Inferior parietal cortex (tissue), 1 donor: Measurements from ENCODE around the gene PARD6G.

ENCODE experiments used
- DNase-seq: peaks from one replicate; pipeline ENCODE4 v3.0.0-alpha.2; 2016; ENCODE audit errors: extremely low spot score

Gene PARD6G

DNA sequence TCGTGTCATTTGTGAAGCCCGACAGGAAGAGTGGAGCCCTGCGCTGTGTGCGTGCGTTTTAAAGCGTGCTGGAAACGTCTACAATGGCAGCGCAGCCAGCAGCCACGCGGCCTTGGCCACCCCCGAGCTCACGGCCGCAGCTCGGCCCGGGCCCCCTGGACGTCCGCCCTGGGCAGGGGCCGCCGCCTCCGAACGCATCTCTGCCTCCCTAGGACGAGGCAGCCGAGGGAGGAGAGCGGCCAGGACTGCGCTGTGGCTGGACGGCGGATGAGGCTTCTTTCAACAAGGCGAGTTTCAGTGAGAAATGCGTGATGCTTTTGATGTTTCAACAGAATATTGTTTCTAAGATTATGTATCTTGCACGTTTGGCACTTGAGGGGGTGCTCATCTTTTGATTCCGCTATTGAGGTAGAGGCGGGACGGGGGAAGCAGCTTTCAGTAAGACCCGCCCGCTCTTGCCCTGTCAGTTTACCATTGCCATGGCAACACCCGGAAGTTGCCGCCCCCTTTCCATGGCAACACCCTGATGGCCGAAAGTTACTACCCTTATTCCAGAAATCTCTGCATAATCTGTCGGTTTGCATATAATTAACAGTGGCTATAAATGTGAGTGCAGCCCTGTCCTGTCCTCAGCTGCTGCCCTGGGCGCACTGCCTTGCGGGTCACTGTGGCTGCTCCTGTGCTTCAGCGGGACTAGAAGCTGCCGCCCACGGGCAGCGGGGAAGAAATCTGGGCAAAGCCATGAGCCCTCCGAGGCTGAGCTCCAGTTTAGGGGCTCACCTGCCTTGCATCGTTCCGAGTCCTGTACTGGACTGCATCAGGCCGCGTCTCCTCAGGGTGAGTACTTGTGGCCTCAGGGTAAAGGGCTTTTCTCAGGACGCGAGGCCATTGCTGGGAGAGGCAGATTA, 99.6 kb downstream of the PARD6G start:
- DNase-seq = peak; percentile 82

DNA sequence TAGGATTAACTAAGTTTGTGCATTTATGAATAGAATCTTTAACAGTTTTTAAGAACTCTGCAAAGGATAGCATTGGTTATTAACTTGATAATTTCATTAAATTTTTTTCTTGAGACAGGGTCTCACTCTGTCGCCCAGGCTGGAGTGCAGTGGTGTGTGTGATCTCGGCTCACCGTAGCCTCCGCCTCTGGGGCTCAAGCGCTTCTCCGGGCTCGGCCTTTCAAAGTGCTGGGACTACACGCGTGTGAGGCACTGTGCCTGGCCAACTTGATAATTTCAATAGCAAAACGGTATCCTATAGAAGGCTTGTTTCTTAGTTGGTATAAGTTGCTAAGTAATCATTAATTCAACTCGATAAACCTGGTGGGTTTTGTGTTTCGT, 100.3 kb downstream of the PARD6G start:
- DNase-seq = no peak

DNA sequence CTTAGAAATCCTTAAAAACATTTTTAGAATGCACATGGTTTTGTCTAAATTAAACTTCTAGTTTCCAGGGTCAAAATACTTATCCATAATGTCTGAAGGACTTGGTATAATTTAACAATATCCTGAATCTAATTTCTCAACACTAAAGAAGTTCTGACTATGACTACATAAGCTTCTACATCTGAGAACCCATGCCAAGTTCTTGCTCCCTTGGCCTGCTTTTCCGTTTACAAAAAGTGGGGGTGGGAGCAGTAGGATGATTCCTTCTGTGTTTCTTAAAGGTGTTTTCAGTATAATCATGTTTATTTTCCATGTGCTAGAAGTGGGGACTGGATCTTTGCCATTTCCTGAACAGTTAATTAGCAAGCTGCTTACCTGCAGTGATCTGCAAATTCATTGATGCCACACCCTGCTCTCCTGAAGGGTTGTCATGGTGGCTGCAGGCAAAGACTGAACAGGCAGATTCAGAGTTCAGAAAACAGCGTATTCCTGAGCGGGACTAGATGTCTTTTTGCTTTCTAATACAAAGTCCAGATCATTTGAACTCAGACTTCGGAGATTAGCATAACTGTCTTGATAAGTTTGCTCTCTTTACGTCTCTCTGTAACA, 102.0 kb downstream of the PARD6G start:
- DNase-seq = no peak

DNA sequence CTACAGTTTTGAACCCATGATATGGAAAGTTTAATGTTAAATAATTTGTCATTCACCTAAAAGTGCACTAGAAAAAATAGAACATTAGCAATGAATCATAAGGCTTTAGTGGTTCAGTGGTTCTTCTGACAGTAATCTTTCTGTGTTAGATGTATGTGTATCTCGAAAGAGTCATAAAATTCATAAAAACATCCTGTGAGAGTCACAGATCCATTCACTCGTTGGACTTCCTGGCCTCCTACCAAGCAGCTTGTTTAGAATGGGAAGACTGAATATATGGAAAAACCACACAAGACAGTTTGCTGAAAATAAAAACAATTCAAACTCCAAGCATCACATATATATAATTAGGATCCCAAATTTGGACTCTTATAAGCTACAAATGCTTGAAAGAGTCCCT, 103.4 kb downstream of the PARD6G start:
- DNase-seq = no peak

DNA sequence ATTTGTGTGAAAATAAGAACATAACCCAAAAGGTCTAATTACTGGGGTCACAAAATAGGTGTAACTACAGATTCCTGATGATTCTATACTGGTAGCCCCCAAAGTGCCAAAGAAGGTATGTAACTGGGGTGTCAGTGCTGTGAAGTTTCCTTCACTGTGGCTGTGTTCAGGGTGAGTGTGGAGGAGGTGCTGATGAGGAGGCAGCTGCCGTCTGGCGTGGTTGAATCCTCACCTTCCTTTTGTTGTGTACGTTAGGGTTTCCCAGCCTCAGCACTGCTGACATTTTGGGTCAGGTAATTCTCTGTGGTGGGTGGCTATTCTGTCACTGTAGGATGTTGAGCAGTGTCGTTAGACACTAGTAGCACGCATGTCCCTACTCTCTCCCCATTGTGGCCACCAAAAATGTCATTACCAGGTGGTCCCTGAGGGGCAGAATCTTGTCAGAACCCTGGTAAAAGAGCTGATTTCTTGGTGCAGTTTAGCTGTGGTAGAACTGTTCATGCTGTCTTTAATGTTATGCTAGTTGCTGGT, 106.8 kb downstream of the PARD6G start:
- no peak for DNase-seq

DNA sequence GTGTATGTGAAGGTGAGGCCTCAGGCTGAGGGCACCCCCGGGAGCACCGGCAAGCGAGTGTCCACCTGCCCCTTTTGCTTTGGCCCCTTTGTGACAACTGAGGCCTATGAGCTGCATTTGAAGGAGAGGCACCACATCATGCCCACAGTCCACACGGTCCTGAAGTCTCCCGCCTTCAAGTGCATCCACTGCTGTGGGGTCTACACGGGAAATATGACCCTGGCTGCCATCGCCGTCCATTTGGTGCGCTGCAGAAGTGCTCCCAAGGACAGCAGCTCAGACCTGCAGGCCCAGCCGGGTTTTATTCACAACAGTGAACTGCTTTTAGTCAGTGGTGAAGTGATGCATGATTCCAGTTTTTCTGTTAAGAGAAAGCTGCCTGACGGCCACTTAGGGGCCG, 109.3 kb downstream of the PARD6G start:
- no peak for DNase-seq

DNA sequence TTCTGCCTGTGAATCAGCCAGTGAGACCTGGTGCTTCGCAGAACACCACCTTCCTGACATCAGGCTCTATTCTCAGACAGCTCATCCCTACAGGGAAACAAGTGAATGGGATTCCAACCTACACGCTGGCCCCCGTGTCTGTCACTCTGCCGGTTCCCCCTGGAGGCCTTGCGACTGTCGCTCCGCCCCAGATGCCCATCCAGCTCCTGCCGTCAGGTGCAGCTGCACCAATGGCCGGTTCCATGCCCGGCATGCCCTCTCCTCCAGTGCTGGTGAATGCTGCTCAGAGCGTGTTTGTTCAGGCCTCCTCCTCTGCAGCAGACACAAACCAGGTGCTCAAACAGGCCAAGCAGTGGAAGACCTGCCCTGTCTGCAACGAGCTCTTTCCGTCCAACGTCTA, 110.2 kb downstream of the PARD6G start:
- DNase-seq = no peak

DNA sequence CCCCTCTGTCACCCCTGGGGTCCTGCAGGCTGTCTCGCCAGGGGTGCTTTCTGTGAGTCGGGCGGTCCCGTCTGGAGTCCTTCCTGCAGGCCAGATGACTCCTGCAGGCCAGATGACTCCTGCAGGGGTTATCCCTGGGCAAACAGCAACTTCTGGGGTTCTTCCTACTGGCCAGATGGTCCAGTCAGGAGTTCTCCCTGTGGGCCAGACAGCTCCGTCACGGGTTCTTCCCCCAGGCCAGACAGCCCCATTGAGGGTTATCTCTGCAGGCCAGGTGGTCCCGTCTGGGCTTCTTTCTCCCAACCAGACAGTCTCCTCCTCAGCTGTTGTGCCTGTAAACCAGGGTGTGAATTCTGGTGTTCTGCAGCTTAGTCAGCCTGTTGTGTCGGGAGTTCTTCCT, 110.6 kb downstream of the PARD6G start:
- DNase-seq = no peak

DNA sequence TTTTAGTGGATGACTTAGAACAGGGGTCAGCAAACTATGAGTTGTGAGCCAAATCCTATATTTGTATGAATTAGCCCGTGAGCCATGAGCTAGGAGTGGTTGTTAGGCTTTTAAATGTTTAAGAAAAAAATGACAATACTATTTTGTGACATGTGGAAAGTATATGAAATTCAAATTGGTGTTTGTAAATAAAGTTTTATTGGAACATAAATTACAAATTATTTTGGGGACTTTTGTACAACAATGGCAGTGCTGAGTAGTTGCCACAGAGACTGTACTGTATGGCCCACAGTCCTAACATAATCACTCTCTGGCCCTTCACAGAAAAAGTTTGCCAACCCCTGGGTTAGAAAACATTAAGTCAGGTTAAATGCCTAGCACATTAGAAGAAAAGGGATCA, 112.2 kb downstream of the PARD6G start:
- DNase-seq = no peak

DNA sequence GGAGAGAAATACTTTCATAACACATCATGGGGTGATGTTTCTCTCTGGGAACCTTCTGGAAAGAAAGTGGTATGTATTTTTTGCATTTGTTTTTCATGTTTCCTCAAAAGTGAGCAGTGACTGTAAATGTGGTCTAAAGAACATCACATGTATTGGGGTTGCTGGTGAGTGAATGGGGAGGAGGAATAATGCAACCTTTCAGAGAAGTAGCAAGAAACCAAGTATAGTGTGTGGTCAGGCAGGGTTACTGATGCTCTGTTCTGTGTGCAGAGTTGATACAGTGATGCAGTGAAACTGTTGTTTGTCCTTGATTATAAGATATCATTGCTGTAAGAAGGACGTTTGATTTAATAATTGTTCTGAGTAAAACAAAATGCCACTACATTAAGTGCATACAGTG, 114.2 kb downstream of the PARD6G start:
- DNase-seq = no peak

DNA sequence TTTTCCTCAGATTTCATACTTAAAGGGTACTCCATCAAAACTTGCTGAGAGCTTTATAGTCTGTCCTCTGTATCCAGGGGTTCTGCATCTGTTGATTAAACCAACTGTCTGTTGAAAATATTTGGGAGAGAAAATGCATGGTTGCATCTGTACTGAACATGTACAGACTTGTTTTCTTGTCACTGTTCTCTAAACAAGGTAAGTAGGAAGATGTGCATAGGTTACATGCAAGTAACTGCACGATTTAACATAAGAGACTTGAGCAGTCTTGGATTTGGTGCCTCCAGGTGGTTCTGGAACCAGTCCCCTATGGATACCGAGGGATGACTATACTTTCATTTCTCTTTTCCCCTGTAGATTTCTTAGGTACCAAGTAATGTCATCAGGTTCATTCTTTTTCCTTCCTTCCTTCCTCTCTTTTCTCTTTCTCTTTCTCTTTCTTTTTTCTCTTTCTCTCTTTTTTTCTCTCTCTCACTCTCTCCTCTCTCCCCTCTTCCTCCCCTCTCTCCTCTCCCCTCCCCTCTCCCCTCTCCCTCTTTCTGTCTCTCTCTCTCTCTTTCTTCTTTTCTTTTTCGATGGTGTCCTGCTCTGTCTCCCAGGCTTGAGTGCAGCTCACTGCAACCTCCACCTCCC, 115.0 kb downstream of the PARD6G start:
- no peak for DNase-seq

DNA sequence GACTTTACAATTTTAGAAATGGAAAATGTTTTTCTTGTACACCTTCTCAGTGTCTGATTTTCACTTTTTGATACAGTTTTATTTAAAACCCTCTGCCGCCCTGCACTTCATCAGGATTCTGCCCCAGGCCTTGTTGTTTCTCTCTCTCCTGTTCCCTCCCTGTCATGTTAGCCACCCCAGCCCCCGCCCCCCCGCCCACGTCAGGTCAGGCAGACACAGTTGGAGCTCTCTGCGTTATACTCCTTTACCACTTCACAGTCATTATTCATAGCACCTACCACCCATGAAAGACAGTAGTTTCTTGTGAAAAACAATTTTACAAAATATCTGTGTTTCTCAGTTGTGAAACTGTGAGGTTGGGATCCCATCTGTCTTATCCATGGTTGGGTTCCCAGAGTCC, 116.8 kb downstream of the PARD6G start:
- DNase-seq = no peak

DNA sequence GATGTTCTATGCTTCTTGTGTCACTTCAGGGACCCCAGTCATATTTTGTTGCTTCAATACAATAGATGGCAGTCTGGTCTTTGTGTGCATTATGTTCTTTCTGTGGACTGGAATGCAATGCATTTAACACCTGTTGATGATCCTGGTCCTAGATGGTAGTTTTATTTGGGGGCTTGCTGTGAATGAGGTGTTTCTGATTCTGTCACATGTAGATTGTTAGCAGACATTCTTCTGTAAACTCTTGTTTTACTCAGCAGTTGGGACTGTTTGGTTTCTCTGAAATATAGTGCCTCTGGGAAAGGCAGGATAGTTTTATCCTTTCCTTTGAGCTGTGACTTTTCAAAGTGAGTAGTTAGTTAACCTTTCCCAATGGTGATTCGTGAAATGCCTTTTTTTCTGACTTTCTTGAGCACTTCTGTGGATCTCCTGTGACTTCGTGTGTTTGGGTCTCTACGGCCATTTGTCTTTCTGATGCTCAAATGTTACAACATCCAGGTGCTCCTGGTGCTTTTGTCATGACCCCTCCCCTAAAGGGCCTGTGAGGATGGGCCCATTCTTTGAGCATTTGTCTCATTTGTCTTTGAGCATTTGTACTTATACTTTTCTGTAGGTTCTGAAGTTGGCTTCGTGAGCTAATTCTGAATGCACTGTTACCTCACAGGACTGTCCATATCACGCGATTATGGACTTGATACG, 117.5 kb downstream of the PARD6G start:
- DNase-seq = no peak

DNA sequence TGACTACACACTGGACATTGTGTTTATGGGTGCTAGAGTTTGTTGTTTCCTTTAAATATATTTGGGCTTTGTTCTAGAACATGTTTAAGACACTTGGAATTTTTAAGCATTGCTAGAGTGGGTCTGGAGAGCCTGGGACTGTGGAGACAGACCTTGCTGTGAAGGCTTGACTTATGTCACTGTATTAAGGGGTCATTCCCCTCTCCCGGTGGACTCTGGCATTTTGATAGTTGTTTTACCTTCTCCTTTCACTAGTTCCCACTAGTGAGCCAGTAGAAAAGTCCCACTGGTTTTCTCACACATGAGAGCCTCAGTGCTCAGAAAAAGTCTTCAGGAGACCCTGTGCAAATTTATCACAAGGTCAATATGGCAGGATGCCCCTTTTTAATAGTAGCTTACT, 119.7 kb downstream of the PARD6G start:
- no peak for DNase-seq

DNA sequence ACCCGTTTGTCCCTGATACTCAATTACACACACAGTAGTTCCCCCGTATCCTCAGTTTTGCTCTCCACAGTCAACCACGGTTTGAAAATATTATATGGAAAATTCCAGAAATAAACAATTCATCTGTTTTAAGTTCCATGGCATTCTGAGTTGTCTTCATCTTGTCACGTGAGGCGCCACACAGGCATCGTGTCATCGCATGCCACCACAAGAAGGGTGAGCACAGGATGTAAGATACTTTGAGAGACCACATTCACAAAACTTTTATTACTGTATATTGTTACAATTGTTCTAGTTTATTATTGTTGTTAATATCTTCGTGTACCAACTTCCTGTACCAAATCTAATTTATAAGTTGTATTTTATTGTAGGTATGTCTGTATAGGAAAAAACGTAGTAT, 120.5 kb downstream of the PARD6G start:
- no peak for DNase-seq

DNA sequence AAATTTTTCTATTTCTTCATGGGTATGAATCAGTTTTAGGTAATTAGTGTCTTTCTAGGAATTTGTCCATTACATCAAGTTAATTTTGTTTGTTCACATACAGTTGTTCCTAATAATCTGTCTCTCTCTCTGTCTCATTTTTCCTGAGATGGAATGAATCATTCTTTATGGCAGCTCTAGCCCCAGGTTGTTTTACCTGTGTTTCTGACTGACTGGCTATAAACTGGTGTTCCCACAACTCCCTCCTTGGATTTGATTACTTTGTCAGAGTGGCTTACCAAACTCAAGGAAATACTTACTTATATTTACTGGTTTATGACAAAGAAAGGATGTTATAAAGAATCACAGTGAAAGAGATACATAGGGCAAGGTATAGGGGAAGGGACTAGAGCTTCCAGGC, 123.2 kb downstream of the PARD6G start:
- no peak for DNase-seq

DNA sequence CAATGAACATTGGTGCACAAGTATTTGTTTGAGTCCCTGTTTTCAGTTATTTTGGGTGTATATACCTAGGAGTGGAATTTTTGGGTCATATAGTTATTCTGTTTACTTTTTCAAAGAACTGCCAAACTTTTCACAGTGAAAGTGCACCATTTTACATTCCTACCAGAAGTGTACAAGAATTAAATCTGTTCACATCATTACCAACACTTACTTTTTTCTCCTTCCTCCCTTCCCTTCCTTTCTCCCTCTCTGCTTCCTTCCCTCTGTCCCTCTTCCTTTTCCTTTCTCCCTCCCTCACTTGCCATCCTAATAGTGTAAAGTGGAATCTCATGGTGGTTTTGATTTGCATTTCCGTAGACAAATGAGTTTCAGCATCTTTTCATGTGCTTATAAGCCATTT, 126.4 kb downstream of the PARD6G start:
- DNase-seq = no peak

DNA sequence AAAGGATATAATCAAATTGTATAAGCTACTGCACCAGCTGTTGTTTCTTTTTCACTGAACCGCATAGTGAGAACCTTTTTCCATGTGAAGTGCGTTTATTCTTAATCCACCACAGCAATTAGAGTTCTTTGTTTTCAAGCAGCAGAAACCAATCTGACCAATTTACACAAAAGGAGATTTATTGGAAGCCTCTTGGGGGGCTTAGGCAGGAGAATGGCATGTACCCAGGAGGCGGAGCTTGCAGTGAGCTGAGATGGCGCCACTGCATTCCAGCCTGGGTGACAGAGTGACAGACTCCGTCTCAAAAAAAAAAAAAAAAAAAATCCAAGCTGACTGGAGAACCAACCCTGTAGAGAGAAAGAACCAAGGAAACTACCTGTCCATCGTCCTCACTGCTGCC, 128.2 kb downstream of the PARD6G start:
- no peak for DNase-seq

DNA sequence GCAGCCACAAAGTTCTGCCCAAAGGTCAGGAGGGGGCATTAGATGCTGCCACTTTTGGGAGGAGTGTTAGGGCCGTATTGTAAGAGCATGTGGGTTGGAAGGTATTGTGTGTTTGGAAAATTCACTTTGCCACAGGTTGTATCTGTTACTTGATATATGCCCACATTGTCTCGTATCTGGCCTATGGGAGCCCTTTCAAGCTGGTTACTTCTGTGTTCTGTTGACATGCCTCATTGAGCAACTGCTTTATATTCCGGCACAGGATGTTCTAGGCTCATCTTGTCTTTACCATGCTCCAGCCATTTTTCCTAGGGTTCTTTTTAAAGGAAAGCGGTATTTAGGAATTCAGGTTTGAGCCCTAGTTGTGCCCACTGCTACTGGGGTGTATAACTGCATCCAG, 132.3 kb downstream of the PARD6G start:
- no peak for DNase-seq

DNA sequence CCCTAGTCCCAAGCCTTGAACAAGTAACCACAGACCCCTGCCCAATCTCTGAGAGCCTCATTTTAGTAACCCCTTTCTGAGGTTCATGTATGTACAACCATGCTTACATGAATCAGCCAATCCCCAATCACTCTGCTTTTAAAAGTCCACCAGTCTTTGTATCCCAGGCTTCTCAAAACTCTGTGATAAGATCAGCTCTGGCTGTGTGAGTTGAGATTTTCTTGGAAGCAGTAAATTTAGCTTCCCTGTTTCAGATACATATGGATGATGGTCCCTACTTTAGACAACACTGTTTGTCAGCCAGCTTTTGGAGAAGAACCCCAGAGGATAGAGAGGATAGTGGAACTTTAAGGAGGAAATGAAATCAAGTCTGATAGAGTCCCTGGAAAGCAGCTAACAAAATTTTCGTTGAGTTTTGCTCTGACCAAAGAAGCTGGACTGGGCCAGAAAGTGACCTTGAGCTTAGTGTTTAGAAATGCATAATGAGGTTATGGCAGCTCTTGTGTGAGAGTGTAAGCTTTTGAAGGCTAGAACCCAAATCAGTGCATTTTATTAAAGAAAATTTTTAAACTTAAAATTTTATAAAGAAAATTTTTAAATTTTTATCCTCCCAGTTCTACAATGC, 134.6 kb downstream of the PARD6G start:
- no peak for DNase-seq

DNA sequence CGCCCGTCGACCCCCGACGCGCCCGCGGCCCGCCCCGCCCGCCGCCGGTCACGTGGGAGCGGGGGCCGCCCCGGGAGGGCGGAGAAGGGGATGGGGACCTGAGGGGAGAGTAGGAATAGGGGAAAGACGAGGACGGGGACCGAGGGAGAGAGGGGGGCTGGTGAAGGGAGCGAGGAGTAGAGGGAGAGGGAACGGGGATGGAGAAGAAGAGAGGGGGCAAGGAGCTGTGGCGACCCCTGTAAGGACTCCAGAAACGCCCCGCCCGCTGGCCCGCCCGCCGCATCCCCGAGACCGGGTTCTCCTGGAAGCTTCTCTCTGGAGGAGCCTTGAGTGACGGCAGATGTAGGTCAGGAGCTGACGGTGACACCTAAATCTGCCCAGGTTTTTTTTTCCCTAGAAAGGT, 137.6 kb downstream of the PARD6G start:
- peak; percentile 15 for DNase-seq
